ENCODE measurements around the gene CERS1.

Gene CERS1

DNA sequence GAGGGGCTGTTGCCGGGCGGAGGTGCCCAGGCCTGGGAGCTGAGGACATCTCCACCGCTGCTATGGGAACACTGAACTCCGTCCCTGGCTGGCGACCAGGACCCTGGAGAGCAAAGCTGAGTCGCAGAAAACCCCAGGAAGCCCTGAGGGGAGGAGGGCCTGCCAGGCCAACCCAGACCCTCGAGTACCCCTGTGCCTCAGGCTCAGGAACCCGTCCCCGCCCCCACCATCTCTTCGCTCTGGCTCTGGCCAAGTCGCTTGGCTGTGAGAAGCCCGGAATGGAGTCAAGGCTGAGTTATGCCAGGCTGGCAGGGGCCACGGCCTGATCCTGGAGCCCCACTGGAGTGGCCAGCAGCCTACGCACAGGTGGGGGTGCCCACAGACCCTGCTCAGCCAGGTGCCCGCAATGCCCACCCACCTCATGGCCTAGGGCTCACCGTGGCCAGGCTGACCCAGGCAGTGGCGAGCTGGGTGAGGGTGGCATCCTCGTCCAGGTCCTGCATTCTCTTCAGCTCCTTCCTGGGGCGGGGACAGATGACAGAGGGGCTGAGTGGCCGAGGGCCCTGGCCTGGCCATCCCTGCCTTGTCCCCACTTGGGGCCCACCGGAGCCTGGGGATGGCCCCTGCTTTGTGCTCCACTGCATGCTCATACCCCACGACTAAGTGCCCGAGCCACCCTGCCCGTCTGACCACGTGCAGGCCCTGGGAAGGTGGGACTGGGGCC is 8.5 kb upstream of the CERS1 start:
- CTCF ChIA-PET = interaction anchor here (0.9 kb wide), 1 partner anchor 9 kb away, joined by 3 read pairs; the partner anchor contains the start of gene CERS1
- POLR2A ChIA-PET = no interaction called here
- Histone ChIP-seq H3K4me3 (ENCODE audit: low read depth, low read length) (no peak overlapping the region), H3K9me3 (ENCODE audit: control insufficient read depth, insufficient read depth, low read depth, low read length) (no peaks in the 10 kb centered on the region), H3K27ac (ENCODE audit: extremely low read depth, low read depth, low read length) (no peak overlapping the region), H3K4me1 (ENCODE audit: control insufficient read depth, insufficient read depth, low read length) (no peaks in the 10 kb centered on the region), H3K36me3 (ENCODE audit: control insufficient read depth in 2 of 2, insufficient read depth in 1 of 2, low read length in 2 of 2) (peaks cover 0 to 75% of the 10 kb centered on the region in 2 experiments; a peak in 2 of 3 replicates)
- TF ChIP-seq, protein P1, sequence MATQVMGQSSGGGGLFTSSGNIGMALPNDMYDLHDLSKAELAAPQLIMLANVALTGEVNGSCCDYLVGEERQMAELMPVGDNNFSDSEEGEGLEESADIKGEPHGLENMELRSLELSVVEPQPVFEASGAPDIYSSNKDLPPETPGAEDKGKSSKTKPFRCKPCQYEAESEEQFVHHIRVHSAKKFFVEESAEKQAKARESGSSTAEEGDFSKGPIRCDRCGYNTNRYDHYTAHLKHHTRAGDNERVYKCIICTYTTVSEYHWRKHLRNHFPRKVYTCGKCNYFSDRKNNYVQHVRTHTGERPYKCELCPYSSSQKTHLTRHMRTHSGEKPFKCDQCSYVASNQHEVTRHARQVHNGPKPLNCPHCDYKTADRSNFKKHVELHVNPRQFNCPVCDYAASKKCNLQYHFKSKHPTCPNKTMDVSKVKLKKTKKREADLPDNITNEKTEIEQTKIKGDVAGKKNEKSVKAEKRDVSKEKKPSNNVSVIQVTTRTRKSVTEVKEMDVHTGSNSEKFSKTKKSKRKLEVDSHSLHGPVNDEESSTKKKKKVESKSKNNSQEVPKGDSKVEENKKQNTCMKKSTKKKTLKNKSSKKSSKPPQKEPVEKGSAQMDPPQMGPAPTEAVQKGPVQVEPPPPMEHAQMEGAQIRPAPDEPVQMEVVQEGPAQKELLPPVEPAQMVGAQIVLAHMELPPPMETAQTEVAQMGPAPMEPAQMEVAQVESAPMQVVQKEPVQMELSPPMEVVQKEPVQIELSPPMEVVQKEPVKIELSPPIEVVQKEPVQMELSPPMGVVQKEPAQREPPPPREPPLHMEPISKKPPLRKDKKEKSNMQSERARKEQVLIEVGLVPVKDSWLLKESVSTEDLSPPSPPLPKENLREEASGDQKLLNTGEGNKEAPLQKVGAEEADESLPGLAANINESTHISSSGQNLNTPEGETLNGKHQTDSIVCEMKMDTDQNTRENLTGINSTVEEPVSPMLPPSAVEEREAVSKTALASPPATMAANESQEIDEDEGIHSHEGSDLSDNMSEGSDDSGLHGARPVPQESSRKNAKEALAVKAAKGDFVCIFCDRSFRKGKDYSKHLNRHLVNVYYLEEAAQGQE (tag by site-specific recombination; IDR thresholded peaks at IDR 0.05) = peak; percentile 54
- TF ChIP-seq ZNF174 (tag by site-specific recombination; IDR thresholded peaks at IDR 0.05) = no peak

DNA sequence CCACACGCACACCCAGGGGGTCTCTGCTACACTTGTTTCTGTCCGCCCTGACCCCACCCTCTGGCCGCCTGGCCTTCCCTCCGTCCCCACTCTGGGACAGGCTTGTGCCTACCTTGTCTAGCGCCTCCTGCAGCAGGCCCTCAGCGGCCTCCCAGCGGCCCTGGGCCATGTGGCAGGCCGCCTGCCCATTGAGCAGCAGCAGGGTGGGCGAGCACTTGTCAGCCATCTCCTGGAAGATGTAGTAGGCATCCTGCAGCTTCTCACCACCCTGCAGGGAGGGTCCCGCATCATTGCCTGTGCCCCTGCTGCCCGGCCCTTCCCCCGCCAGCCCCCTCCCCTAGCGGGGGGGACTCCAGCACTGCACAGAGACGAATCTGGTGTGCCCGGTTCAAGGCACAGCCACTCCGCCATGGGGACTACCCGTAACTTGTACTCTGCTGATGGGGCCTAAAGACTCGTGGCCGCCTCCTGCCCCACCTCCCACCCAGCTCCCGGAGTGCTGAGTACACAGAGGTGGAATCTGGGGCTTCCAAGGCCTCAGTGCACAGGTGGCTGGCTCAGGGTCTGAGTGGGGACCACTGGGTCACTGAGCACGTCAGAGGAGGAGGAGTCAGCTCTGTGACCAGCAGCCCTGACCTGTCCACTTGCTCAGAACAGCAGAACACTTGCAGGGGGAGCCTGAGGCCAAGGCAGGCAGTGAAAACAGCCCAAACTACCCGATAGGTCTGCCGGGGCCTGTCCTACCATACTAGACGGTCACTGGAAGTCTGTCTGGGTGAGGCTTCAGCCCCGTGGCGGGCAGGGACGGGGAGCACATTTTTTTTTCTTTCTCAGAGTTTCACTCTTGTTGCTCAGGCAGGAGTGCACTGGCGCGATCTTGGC is 7.4 kb upstream of the CERS1 start:
- ChIA-PET CTCF (interaction anchor here (0.7 kb wide), 1 partner anchor 443 kb away, joined by 5 read pairs; no protein-coding TSS in a partner anchor), POLR2A (no interaction called here)
- no peaks in the 10 kb centered on the region for H3K4me1 ChIP-seq (ENCODE audit: control insufficient read depth, insufficient read depth, low read length)
- H3K36me3 ChIP-seq (ENCODE audit: control insufficient read depth in 2 of 2, insufficient read depth in 1 of 2, low read length in 2 of 2) = peaks cover 0 to 75% of the 10 kb centered on the region in 2 experiments; a peak in 2 of 3 replicates
- no peaks in the 10 kb centered on the region for H3K9me3 ChIP-seq (ENCODE audit: control insufficient read depth, insufficient read depth, low read depth, low read length)
- no peak overlapping the region for H3K4me3 ChIP-seq (ENCODE audit: low read depth, low read length)
- H3K27ac ChIP-seq (ENCODE audit: extremely low read depth, low read depth, low read length) = no peak overlapping the region
- no peak for TF ChIP-seq ZNF843 (tag by site-specific recombination; IDR thresholded peaks at IDR 0.05)
- TF ChIP-seq ZNF426 (tag by site-specific recombination; IDR thresholded peaks at IDR 0.05) = no peak
- no peak for TF ChIP-seq BCL11B (tag by site-specific recombination; IDR thresholded peaks at IDR 0.05; ENCODE audit: low read depth)
- no peak for TF ChIP-seq ZNF600 (tag by site-specific recombination; IDR thresholded peaks at IDR 0.05)
- no peak for TF ChIP-seq GLI4 (tag by site-specific recombination; IDR thresholded peaks at IDR 0.05)
- no peak for TF ChIP-seq MYNN (tag by site-specific recombination; IDR thresholded peaks at IDR 0.05; ENCODE audit: borderline replicate concordance)
- TF ChIP-seq ZNF169 (tag by site-specific recombination; IDR thresholded peaks at IDR 0.05) = no peak
- no peak for TF ChIP-seq GLIS2 (tag by site-specific recombination; IDR thresholded peaks at IDR 0.05)
- TF ChIP-seq, protein P2, sequence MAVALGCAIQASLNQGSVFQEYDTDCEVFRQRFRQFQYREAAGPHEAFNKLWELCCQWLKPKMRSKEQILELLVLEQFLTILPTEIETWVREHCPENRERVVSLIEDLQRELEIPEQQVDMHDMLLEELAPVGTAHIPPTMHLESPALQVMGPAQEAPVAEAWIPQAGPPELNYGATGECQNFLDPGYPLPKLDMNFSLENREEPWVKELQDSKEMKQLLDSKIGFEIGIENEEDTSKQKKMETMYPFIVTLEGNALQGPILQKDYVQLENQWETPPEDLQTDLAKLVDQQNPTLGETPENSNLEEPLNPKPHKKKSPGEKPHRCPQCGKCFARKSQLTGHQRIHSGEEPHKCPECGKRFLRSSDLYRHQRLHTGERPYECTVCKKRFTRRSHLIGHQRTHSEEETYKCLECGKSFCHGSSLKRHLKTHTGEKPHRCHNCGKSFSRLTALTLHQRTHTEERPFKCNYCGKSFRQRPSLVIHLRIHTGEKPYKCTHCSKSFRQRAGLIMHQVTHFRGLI (tag by site-specific recombination; IDR thresholded peaks at IDR 0.05) = no peak
- TF ChIP-seq ZNF133 (tag by site-specific recombination; IDR thresholded peaks at IDR 0.05) = no peak
- TF ChIP-seq ZNF654 (tag by site-specific recombination; IDR thresholded peaks at IDR 0.05; ENCODE audit: low read depth) = no peak
- peak; percentile 43; the same call in 1 of the 2 replicates for TF ChIP-seq GLIS1 (tag by site-specific recombination; IDR thresholded peaks at IDR 0.05)
- 0 out of 2 replicates have a peak, but pooled peaks have one; percentile 28 for TF ChIP-seq ZNF341 (tag by site-specific recombination; IDR thresholded peaks at IDR 0.05; ENCODE audit: low read depth)
- TF ChIP-seq ZNF76 (tag by site-specific recombination; IDR thresholded peaks at IDR 0.05; ENCODE audit: borderline replicate concordance, low read depth) = no peak
- no peak for TF ChIP-seq KLF1 (tag by site-specific recombination; IDR thresholded peaks at IDR 0.05)
- TF ChIP-seq ZNF626 (tag by site-specific recombination; IDR thresholded peaks at IDR 0.05) = no peak
- TF ChIP-seq, protein P3, sequence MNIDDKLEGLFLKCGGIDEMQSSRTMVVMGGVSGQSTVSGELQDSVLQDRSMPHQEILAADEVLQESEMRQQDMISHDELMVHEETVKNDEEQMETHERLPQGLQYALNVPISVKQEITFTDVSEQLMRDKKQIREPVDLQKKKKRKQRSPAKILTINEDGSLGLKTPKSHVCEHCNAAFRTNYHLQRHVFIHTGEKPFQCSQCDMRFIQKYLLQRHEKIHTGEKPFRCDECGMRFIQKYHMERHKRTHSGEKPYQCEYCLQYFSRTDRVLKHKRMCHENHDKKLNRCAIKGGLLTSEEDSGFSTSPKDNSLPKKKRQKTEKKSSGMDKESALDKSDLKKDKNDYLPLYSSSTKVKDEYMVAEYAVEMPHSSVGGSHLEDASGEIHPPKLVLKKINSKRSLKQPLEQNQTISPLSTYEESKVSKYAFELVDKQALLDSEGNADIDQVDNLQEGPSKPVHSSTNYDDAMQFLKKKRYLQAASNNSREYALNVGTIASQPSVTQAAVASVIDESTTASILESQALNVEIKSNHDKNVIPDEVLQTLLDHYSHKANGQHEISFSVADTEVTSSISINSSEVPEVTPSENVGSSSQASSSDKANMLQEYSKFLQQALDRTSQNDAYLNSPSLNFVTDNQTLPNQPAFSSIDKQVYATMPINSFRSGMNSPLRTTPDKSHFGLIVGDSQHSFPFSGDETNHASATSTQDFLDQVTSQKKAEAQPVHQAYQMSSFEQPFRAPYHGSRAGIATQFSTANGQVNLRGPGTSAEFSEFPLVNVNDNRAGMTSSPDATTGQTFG (tag by site-specific recombination; IDR thresholded peaks at IDR 0.05; ENCODE audit: borderline replicate concordance) = no peak
- no peak for TF ChIP-seq ZNF555 (tag by site-specific recombination; conservative IDR thresholded peaks at IDR 0.05)
- TF ChIP-seq, protein P4, sequence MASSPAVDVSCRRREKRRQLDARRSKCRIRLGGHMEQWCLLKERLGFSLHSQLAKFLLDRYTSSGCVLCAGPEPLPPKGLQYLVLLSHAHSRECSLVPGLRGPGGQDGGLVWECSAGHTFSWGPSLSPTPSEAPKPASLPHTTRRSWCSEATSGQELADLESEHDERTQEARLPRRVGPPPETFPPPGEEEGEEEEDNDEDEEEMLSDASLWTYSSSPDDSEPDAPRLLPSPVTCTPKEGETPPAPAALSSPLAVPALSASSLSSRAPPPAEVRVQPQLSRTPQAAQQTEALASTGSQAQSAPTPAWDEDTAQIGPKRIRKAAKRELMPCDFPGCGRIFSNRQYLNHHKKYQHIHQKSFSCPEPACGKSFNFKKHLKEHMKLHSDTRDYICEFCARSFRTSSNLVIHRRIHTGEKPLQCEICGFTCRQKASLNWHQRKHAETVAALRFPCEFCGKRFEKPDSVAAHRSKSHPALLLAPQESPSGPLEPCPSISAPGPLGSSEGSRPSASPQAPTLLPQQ (tag by site-specific recombination; IDR thresholded peaks at IDR 0.05) = no peak
- no peak for TF ChIP-seq ZNF274 (IDR thresholded peaks at IDR 0.05; ENCODE audit: low read length)
- no peak for TF ChIP-seq ZNF274 (tag by site-specific recombination; IDR thresholded peaks at IDR 0.05; ENCODE audit: borderline replicate concordance)
- TF ChIP-seq ZNF140 (tag by site-specific recombination; IDR thresholded peaks at IDR 0.05) = no peak

All from HEK293 (cell line).